COLO668 (cell line): ENCODE measurements around the gene DNAJA3.

Source experiments
- DNase-seq: peaks from one replicate; lab custom pipeline; 2025; ENCODE audit not compliant: unreplicated experiment; lab: John Stamatoyannopoulos, UW

Gene DNAJA3

DNA sequence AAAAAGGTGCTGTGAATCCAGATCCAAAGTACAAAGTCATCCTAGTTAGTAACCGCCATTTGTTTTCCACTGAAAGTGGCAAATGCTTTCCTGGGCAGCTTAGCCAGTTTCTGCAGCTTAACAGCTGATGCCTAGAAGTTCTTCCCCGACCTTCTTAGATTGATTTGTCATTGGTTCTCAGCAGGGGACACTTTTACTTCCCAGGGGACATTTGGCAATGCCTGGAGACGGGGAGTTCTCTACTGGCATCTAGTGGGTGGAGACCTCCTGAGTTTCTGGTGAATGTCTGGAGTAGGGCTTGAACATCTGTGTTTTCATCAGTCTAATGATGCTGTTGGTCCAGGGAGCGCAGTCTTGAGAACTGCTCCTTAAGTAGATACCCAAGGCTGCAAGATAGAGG, 7.6 kb downstream of the DNAJA3 start:
- DNase-seq, result no peak

DNA sequence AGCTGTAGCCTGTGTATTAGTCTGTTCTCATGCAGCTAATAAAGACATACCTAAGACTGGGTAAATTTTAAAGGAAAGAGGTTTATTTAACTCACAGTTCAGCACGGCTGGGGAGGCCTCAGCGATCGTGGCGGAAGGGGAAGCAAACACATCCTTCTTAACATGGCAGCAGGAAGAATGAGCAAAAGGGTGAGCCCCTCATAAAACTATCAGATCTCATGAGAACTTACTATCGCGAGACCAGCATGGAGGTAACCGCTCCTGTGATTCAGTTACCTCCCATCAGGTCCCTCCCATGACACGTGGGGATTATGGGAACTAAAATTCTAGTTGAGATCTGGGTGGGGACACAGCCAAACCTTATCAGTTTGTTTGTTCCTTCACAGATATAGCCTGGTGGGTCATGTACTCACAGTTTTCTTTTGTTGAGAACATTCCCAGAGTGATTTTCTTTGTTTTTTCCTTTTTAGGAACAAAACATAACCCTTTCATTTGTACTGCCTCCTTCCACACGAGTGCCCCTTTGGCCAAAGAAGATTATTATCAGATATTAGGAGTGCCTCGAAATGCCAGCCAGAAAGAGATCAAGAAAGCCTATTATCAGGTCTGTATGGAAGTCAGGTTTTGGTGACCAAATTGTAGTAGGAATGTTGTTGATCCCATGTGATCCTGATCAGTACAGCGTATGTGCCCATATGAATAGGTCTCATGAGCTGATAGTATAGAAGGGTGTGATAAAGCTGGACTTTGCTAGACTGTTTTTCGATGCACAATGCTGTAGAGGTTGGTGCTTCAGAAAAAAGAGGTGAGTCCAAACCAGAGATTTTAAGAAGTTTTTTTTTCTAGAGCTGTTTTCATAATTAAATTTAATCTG, 8.5 kb downstream of the DNAJA3 start:
- no peak for DNase-seq

DNA sequence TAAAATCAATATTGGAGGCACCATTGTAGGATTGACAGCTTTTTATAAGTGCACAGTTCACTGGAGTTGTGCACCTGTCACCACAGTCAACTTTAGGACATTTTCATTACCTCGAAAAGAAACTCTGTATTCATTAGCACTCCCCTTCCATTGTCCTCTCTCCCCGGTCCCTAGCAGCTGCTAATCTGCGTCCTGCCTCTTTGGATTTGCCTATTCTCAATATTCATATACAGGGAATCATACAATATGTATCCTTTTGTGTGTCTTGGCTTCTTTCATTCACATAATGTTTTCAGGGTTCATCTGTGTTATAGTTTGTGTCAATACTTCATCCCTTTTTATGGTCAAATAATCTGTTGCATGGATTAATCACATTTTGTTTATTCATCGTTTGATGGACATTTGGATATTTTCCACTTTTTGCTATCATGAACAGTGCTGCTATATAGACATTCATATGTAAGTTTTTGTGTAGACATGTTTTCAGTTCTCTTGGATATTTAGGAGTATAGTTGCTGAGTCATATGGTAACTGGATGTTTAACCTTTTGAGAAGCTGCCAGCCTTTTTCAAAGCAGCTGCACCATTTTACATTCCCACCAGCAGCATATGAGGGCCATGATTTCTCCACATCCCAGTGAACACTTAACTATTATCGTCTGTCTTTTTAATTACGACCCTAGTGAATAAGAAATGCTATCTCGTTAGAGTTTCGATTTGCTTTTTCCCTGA, 9.8 kb downstream of the DNAJA3 start:
- DNase-seq, result no peak

DNA sequence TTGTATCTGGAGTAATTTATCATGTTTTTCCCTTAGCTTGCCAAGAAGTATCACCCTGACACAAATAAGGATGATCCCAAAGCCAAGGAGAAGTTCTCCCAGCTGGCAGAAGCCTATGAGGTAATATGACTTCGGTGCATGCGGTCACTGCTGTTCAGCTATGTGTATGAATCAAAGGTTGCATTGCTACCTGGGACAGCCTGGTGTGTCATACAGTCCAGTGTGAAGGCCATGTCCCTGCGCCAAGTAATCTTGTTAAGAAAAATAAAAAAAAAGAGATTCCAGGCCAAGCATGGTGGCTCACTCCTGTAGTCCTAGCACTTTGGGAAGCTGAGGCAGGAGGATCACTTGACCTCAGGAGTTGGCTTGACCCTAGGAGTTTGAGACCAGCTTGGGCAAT, 11.7 kb downstream of the DNAJA3 start:
- DNase-seq, result no peak

DNA sequence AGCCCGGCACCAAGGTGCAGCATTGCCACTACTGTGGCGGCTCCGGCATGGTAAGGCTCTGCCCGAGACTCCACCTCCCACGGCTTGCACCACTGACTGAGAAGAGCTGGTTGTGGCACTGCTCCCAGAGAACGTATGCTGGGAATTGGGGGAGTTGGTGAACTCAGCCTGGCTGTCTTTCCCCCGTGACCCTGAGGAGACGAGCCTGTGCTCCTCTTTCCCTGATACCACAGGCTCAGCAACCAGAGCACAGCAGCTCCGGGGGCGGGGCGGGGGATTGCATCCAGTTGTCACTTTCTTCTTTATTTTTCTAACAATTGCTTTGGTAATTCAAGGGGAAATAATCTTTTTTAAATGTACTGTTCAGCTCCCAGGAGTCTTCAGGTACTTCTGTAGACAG, 16.7 kb downstream of the DNAJA3 start:
- no peak for DNase-seq

DNA sequence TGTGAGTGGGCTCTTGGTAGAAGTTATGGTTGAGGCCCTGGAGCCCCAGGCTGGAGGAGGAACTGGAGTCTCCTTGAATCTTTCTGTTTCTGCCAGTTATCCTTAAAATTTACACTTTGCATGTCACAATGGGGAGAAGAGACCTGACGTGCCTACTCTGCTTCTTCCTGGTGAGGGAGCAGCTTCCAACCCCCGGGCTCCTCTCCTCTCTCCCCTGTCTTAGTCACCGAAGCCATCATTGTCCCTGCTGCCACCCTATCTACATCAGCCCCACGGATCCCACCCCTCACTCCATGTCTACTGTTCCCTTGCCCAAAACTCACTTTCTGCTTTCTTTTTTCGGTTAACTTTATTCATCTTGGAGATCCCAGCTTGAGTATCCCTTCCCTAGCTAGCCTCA, 17.6 kb downstream of the DNAJA3 start:
- no peak for DNase-seq

DNA sequence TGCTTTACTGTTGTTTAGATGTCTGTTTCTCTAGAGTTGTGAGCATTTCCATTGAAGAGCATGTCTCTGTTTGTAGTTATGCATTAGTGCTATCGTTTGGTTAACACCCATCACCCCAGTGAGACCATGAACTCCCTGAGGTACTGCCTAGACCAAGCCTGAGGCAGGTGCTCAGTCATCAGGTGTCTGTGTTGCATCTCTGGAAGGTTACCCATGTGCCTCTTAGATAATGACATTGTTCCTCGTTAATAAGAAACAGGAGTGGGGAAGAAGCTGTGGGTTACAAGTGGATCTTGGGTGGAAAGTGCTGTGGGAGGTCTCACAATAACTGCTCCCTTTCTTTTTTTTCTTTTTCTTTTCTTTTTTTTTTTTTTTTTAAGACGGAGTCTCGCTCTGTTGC, 18.3 kb downstream of the DNAJA3 start:
- DNase-seq, result no peak

DNA sequence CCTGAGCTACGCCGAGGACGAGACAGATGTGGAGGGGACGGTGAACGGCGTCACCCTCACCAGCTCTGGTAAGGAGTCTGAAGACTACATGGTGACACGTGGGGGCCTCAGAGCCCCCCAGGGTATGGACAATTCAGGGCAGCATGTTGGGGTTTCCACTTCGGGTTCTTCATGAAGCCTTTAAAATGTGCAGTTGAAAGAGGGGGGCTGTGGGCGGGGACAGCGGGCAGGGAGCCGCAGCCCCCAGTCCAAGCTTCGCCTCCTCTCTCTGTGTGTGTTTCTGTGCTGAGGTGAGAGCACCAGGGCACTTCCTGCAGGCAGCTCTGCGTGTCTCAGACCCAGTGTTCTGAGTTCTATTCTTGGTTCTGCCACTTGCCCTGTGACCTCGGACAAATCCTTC, 24.8 kb downstream of the DNAJA3 start:
- no peak for DNase-seq

DNA sequence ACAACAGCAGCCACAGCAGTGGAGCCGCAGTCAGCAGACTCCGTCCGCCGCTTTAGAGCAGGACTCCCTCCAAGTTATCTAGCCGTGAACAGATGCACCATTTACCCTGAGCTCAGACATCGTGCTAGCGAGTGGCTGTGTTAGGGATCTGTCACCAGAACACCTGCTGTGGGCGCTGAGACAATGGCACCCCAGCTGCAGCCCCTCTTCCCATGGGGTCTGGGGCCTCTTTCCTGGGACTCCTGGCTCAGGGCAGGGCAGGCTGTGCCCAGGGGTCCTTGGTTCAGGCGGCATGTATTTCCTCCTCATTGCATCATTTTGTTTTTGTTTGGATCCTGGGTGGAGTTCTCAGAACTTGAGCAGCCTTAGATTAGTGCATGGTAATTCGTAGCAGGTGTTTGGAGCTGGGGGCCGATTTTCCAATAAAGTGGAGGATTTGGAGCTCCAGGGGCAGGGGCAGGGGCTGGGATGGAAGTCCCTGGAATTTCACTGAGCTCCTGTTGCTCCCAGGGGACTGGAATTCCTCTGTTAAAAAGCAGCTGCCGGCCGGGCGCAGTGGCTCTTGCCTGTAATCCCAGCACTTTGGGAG, 25.4 kb downstream of the DNAJA3 start:
- DNase-seq, result no peak

DNA sequence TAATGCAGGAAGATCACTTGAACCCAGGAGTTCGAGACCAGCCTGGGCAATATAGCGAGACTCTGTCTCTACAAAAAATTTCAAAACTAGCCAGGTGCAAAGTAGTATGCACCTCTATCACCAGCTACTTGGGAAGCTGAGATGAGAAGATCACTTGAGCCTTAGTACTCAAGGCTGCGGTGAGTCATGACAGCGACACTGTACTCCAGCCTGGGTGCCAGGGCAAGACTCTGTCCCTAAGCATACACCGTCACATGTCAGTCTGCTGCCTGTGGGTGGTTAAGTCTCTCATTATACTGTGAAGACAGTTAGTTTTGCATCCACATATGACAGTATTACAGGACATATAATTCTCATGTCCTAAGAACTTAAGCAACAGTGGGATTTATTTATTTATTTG, 27.0 kb downstream of the DNAJA3 start:
- DNase-seq, result no peak

DNA sequence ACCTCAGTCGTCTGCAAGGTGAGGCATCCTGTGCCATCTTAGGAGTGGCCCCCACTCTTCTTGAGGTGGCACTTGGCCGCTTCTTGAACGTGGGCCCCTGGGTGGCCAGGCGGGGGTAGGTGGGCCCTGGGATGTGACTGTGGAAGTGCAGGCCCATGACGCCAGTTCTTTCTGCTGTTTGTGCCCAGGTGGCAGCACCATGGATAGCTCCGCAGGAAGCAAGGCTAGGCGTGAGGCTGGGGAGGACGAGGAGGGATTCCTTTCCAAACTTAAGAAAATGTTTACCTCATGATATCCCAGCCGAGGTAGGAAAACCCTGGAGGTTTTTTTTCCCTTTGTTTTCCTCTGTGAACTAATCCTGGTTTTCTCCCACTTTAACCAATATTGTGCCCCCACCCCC, 29.0 kb downstream of the DNAJA3 start:
- no peak for DNase-seq

DNA sequence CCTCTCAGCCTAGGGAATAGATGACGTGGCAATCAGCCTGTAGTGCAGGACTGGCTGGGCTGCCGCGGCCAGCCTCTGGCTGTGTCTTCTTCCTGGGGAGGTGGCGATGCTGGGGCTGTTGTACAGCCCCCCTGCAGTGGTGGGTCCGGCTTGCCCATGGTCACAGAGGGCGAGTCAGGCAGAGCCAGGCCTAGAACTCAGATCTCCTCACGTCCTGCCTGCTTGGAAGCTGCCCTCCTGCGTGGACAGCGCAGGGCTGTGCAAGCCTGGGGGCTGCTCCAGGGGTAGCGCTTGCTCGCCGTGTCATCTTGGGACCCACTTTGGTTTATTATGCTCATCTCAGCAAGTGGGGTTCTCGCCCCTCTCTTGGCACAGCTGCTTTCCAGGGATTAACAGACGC, 29.4 kb downstream of the DNAJA3 start:
- DNase-seq, result no peak

DNA sequence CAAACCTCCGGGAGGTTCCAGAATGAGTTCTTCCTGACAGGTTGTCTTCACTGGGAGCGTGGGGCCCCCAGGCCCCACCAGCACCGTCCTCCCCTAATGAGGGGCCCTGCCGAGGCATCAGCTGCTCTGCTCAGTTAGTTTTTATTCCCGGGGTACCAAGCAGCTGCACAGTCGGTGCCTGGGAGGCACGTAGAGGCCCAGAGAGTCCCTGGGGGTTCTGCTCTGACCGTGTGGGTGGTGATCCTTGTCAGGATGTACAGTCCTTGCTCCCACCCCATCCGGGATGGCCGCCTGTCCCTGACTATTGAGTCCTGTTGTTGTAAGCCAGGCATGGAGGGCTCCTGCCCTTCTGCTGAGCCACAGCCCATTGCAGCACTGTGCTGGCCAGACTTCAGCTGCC, 30.3 kb downstream of the DNAJA3 start:
- no peak for DNase-seq

DNA sequence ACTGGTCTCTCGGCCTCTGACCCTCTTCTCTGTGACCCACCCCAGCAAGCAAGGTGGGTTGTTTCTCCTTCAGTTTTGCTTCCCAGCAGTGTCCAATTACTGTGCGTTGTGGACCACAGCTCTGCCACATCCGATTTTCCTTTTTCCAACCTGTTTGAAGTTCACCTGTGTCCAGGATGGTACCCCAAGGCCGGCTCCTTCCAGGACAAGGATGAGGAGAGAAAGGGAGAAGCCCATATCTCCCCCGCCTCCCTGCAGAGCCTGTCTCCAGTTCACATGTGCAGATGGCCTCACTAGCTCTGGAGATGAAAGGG, 35.2 kb downstream of the DNAJA3 start:
- DNase-seq, result no peak

DNA sequence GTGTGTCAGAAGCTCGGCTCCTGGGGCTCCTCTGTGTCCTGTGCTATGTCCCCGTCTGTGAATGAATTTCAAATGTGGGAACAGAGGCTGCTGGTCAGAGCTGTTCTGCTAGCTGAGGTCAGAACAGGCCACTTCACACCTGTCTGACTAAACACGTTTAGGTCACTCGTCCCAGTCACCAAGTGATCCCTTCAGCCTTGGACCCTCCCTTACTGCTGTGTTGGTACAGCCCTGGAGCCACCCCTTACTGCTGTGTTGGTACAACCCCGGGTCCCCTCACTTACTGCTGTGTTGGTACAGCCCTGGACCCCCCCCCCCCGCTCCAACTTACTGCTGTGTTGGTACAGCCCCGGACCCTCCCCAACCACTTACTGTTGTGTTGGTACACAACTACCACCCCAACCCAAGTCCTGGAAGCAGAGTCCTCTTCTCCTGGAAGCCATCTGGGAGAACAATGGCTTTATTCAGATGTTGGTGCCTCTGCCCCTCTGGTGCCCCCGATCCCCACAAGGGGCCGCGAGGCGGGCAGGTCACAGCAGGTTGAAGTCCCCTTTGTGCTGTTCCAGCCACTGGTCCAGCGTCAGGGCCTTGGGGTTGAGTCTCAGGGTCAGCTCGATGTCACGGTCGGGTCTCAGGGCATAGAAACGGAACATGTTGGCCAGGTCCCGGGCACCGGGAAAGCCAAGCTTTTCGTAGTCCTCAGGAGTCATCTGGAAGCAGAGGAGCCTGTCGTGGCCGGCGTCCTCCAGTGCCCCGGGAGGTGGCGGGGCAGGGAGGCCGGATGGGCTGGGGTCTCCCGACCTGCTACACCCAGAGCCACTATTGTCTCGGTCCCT, 35.8 kb downstream of the DNAJA3 start:
- no peak for DNase-seq

DNA sequence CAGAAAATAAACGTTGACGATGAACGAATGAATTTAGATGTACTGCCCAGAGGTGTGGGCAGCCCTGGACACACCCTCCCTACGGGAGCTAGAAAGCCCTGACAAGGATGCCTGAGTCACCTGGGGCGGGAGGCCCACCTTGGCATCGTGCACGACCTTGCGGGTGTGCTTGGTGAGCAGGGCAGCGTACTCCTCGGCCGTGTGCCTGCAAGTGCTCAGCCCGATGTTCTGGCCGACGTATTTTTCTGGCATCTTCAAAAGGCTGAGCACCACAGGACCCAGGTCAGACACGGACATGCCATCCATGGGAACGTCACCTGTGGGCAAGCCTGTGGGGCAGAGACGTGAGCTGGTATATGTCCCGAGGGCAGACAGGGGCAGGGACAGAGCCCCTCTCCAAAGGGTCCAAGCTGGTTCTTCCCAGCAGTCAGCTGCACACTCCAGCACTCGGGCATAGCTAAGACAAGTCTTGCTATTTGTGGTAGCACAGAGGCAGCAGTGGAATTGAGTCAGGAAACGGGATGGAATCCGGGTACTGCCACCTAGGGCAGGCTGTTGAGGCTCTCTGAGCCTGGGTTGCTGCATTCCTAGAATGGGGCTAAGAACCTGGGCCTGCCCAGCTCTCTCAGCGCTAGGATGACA, 38.0 kb downstream of the DNAJA3 start:
- DNase-seq, result no peak

DNA sequence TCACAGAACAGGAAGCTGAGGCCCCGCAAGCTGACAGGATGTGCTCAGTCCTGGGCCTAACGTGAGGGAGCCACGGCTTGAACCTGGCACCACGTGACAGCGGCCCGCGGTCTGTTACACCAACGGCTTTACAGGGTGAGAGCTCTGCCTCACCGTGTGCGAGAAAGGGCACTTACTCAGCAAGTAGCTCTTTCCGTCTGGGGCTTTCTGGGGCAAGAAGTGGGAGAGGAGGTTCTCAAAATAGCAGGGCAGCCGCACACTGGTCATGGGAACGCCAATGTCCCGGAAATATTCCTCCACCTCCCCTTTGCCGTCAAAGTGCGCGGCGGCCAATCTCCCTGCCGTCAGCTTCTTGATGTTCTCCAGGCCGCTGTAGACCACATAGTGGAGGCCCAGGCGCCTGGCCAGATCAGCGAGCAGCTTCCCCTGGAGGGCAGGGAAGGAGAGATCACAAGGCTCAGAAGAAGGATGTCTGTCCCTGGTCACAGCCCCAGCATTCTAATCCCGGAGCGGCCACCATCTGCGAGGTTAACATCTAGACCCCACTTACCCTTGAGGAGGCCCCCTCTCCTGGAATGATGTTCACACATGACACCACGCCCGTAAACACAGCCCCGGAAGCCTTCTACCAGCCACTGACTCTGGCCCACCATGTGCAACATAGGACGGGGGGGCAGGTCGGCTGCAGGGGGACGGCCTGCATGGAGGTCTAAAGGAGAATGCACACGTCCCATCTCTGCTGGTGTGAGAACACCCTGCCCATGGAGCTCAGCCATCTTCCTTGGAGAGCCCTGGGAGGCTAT, 40.5 kb downstream of the DNAJA3 start:
- DNase-seq, result no peak

DNA sequence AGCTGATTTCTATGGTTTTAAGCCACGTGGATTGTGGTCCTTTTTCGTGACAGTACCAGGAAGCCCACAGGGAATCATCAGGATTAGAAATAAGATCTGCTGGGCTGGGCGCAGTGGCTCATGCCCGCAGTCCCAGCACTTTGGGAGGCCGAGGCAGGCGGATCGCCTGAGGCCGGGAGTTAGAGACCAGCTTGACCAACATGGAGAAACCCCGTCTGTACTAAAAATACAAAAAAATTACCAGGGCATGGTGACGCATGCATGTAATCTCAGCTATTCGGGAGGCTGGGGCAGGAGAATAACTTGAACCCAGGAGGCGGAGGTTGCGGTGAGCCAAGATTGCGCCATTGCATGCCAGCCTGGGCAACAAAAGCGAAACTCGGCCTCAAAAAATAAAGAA, 42.2 kb downstream of the DNAJA3 start:
- DNase-seq, result no peak

DNA sequence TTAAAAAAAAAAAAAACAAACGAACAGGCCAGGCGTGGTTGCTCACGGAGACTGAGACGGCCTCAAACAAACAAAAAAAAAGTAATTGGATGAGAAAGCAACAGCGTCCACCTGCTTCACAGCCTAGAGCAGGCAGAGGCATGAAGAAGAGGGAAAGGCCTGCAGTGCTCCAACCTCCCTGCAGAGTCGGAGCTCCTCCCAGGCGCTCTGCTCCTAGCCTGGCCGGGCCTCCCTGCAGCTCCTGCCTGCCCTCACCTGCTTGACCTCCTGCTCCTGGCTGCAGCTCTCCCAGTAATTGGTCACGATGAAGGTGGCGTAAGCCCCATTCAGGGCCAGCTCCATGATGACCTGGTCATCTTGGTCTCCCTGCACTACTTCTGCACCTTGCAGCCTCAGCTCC, 43.3 kb downstream of the DNAJA3 start:
- DNase-seq, result no peak

DNA sequence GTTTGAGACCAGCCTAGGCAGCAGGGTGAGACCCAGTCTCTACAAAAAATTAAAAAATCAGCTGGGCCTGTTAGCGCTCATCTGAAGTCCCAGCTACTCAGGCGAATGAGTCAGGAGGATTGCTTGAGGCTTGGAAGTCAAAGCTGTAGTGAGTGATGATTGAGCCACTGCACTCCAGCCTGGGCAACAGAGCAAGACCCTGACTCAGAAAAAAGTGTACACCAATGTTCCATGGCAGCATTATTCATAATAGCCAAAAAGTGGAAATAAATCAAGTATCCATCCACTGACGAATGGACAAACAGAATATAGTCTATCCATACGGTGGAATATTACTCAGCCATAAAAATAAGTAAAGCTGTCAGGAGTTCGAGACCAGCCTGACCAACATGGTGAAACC, 46.2 kb downstream of the DNAJA3 start:
- DNase-seq, result no peak
